ENCODE measurements around the gene PDX1.

PDX1 gene

GRCh38 chr13:27919934-27920676, at the start of gene PDX1:
PDX1 (plus strand) TSS chr13:27920000; CDS start chr13:27920139, 139 bp downstream.
- Histone ChIP-seq H3K79me2 (ENCODE audit: control insufficient read depth, low read length) (no peaks in the 10 kb centered on the region), H3K4me1 (ENCODE audit: control insufficient read depth, low read length) (no peaks in the 10 kb centered on the region), H3K27me3 (ENCODE audit: control insufficient read depth, low read length) (peaks cover 39% of the 10 kb centered on the region), H3K27ac (ENCODE audit: low read depth, low read length) (no peak within 1 kb of the TSS), H3K36me3 (ENCODE audit: control insufficient read depth, low read length) (no peaks in the 10 kb centered on the region), H4K20me1 (ENCODE audit: control insufficient read depth, insufficient read depth, low read depth, low read length) (no peaks in the 10 kb centered on the region), H3K9me3 (ENCODE audit: control insufficient read depth, insufficient read depth, low read length) (no peaks in the 10 kb centered on the region), H3K4me2 (ENCODE audit: low read length) (no peak within 1 kb of the TSS), H3F3A (ENCODE audit: control insufficient read depth, insufficient read depth) (no peaks in the 10 kb centered on the region), H3K4me3 (ENCODE audit: low read length) (no peak within 1 kb of the TSS), H3K9me2 (replicated peaks; ENCODE audit: control insufficient read depth, low read length) (no peaks in the 10 kb centered on the region)
- TF ChIP-seq CTCF (IDR thresholded peaks at IDR 0.05; ENCODE audit: low read depth, low read length, poor library complexity, severe bottlenecking) = no peak
- no peak for TF ChIP-seq EZH2phosphoT487 (IDR thresholded peaks at IDR 0.05; ENCODE audit: borderline replicate concordance, low read length)

GRCh38 chr13:27878274-27878673, 41.5 kb upstream of the PDX1 start:
- Histone ChIP-seq H3K9me3 (ENCODE audit: control insufficient read depth, insufficient read depth, low read length) (no peaks in the 10 kb centered on the region), H3K36me3 (ENCODE audit: control insufficient read depth, low read length) (no peaks in the 10 kb centered on the region), H3K4me3 (ENCODE audit: low read length) (no peak overlapping the region), H3K4me1 (ENCODE audit: control insufficient read depth, low read length) (no peaks in the 10 kb centered on the region), H3K79me2 (ENCODE audit: control insufficient read depth, low read length) (no peaks in the 10 kb centered on the region), H4K20me1 (ENCODE audit: control insufficient read depth, insufficient read depth, low read depth, low read length) (no peaks in the 10 kb centered on the region), H3K27ac (ENCODE audit: low read depth, low read length) (no peak overlapping the region), H3K4me2 (ENCODE audit: low read length) (no peak overlapping the region), H3K9me2 (replicated peaks; ENCODE audit: control insufficient read depth, low read length) (no peaks in the 10 kb centered on the region), H3K27me3 (ENCODE audit: control insufficient read depth, low read length) (peaks cover 10% of the 10 kb centered on the region; the same call in 1 of the 2 replicates), H3F3A (ENCODE audit: control insufficient read depth, insufficient read depth) (no peaks in the 10 kb centered on the region)
- TF ChIP-seq EZH2phosphoT487 (IDR thresholded peaks at IDR 0.05; ENCODE audit: borderline replicate concordance, low read length) = no peak
- no peak for TF ChIP-seq CTCF (IDR thresholded peaks at IDR 0.05; ENCODE audit: low read depth, low read length, poor library complexity, severe bottlenecking)

- H4K20me1 ChIP-seq (ENCODE audit: control insufficient read depth, insufficient read depth, low read depth, low read length) = no peaks in the 10 kb centered on the region
- no peaks in the 10 kb centered on the region for H3K4me1 ChIP-seq (ENCODE audit: control insufficient read depth, low read length)
- H3K27me3 ChIP-seq (ENCODE audit: control insufficient read depth, low read length) = peaks cover 5% of the 10 kb centered on the region; the same call in 1 of the 2 replicates
- H3F3A ChIP-seq (ENCODE audit: control insufficient read depth, insufficient read depth) = no peaks in the 10 kb centered on the region
- H3K9me2 ChIP-seq (replicated peaks; ENCODE audit: control insufficient read depth, low read length) = no peaks in the 10 kb centered on the region
- H3K4me3 ChIP-seq (ENCODE audit: low read length) = no peak overlapping the region
- H3K4me2 ChIP-seq (ENCODE audit: low read length) = no peak overlapping the region
- no peaks in the 10 kb centered on the region for H3K79me2 ChIP-seq (ENCODE audit: control insufficient read depth, low read length)
- H3K9me3 ChIP-seq (ENCODE audit: control insufficient read depth, insufficient read depth, low read length) = no peaks in the 10 kb centered on the region
- TF ChIP-seq EZH2phosphoT487 (IDR thresholded peaks at IDR 0.05; ENCODE audit: borderline replicate concordance, low read length) (no peak), CTCF (IDR thresholded peaks at IDR 0.05; ENCODE audit: low read depth, low read length, poor library complexity, severe bottlenecking) (no peak)
- H3K27ac ChIP-seq (ENCODE audit: low read depth, low read length) = no peak overlapping the region
- no peaks in the 10 kb centered on the region for H3K36me3 ChIP-seq (ENCODE audit: control insufficient read depth, low read length)
Measured at GRCh38 chr13:27889471-27889870, 30.3 kb upstream of the PDX1 start.

All from DOHH2 (cell line).